NT2/D1 (cell line): ENCODE data around the gene EIF3K.
"Not testable (repeated sequence)": the region's sequence is repeated elsewhere in the genome, so short reads cannot be mapped to it uniquely, and the experiment has no call there.

ENCODE experiments used
- DNase-seq: peaks from one replicate; pipeline ENCODE4 v3.0.0-alpha.2; 2011; ENCODE audit warnings: low read depth, low spot score
- H3K27me3 ChIP-seq: 2 replicates; pipeline ENCODE4 v1.6.0; 2011; ENCODE audit warnings: mild to moderate bottlenecking; ENCODE audit not compliant: insufficient read length, insufficient read depth
- H3K36me3 ChIP-seq: 2 replicates; pipeline ENCODE4 v1.6.1; 2011; ENCODE audit warnings: mild to moderate bottlenecking, low read length, mixed read lengths; ENCODE audit not compliant: insufficient read depth, insufficient read length
- H3K4me1 ChIP-seq: 2 replicates; pipeline ENCODE4 v1.5.1; 2011; ENCODE audit not compliant: insufficient read depth, insufficient read length
- H3K4me3 ChIP-seq: 2 replicates; pipeline ENCODE4 v1.5.1; 2011; ENCODE audit warnings: low read depth; ENCODE audit not compliant: insufficient read length
- H3K9ac ChIP-seq: 2 replicates; pipeline ENCODE4 v1.6.0; 2011; ENCODE audit warnings: low read depth; ENCODE audit not compliant: insufficient read length
- H3K9me3 ChIP-seq: 2 replicates; pipeline ENCODE4 v1.5.1; 2011; ENCODE audit warnings: mild to moderate bottlenecking, low read length; ENCODE audit not compliant: insufficient read depth
- SUZ12 ChIP-seq: IDR thresholded peaks from 2 replicates; pipeline ENCODE4 v1.6.1; 2011; ENCODE audit not compliant: insufficient read length, insufficient read depth; ENCODE audit errors: extremely low read depth
- YY1 ChIP-seq: IDR thresholded peaks from 2 replicates; pipeline ENCODE4 v1.6.1; 2011; ENCODE audit not compliant: insufficient read length, insufficient read depth
- ZNF274 ChIP-seq: IDR thresholded peaks from 2 replicates; pipeline ENCODE4 v1.6.1; 2011; ENCODE audit warnings: mild to moderate bottlenecking, low read depth, low read length

EIF3K gene

GRCh38 chr19:38583985-38584305 is 35.0 kb upstream of the EIF3K start:
- no peak overlapping the region for H3K4me3 ChIP-seq
- H3K36me3 ChIP-seq: no peaks in the 10 kb centered on the region
- H3K4me1 ChIP-seq: no peaks in the 10 kb centered on the region
- DNase-seq: no peak
- TF ChIP-seq YY1 (no peak), ZNF274 (no peak), SUZ12 (no peak)
- H3K27me3 ChIP-seq: no peaks in the 10 kb centered on the region
- no peaks in the 10 kb centered on the region for H3K9me3 ChIP-seq
- H3K9ac ChIP-seq: no peak overlapping the region

GRCh38 chr19:38587562-38587961 is 31.4 kb upstream of the EIF3K start:
- Histone ChIP-seq H3K36me3 (no peaks in the 10 kb centered on the region), H3K4me1 (no peaks in the 10 kb centered on the region), H3K9ac (no peak overlapping the region), H3K27me3 (no peaks in the 10 kb centered on the region), H3K4me3 (no peak overlapping the region), H3K9me3 (no peaks in the 10 kb centered on the region)
- TF ChIP-seq SUZ12 (no peak), YY1 (no peak), ZNF274 (no peak)
- DNase-seq: no peak

- no peaks in the 10 kb centered on the region for H3K4me1 ChIP-seq
- no peak for DNase-seq
These were observed 30.9 kb upstream of the EIF3K start for GRCh38 chr19:38588041-38588440.

GRCh38 chr19:38592940-38593339 is 26.0 kb upstream of the EIF3K start:
- no peaks in the 10 kb centered on the region for H3K36me3 ChIP-seq
- no peak for DNase-seq
- peaks cover 5% of the 10 kb centered on the region for H3K4me1 ChIP-seq
- no peaks in the 10 kb centered on the region for H3K9me3 ChIP-seq
- H3K4me3 ChIP-seq: no peak overlapping the region
- TF ChIP-seq ZNF274: no peak
- no peak for TF ChIP-seq YY1
- TF ChIP-seq SUZ12: no peak
- H3K27me3 ChIP-seq: no peaks in the 10 kb centered on the region
- H3K9ac ChIP-seq: no peak overlapping the region

More at GRCh38 chr19:38588041-38588440, 30.9 kb upstream of the EIF3K start:
- Histone ChIP-seq H3K27me3 (no peaks in the 10 kb centered on the region), H3K4me3 (no peak overlapping the region), H3K9ac (no peak overlapping the region), H3K36me3 (no peaks in the 10 kb centered on the region), H3K9me3 (no peaks in the 10 kb centered on the region)
- TF ChIP-seq YY1 (no peak), SUZ12 (no peak)

GRCh38 chr19:38596057-38596981 is 22.7 kb upstream of the EIF3K start:
- Histone ChIP-seq H3K4me3 (peak overlapping the region; percentile 42), H3K9me3 (no peaks in the 10 kb centered on the region), H3K27me3 (no peaks in the 10 kb centered on the region), H3K9ac (peak overlapping the region; percentile 32), H3K4me1 (peaks cover 5% of the 10 kb centered on the region), H3K36me3 (no peaks in the 10 kb centered on the region)
- no peak for TF ChIP-seq YY1
- no peak for TF ChIP-seq ZNF274
- TF ChIP-seq SUZ12: no peak
- peak; percentile 76 for DNase-seq

GRCh38 chr19:38597075-38597474 is 21.9 kb upstream of the EIF3K start:
- H3K4me1 ChIP-seq: peaks cover 5% of the 10 kb centered on the region
- no peaks in the 10 kb centered on the region for H3K9me3 ChIP-seq
- no peaks in the 10 kb centered on the region for H3K36me3 ChIP-seq
- TF ChIP-seq SUZ12 (no peak), YY1 (no peak), ZNF274 (no peak)
- no peak overlapping the region for H3K9ac ChIP-seq
- no peak for DNase-seq
- no peak overlapping the region for H3K4me3 ChIP-seq
- H3K27me3 ChIP-seq: no peaks in the 10 kb centered on the region

- no peak for TF ChIP-seq SUZ12
- no peak for TF ChIP-seq ZNF274
- no peak for TF ChIP-seq YY1
- Histone ChIP-seq H3K4me3 (no peak overlapping the region), H3K4me1 (peaks cover 5% of the 10 kb centered on the region), H3K9ac (no peak overlapping the region), H3K27me3 (no peaks in the 10 kb centered on the region), H3K9me3 (no peaks in the 10 kb centered on the region), H3K36me3 (no peaks in the 10 kb centered on the region)
- DNase-seq: no peak
These were observed 19.3 kb upstream of the EIF3K start for GRCh38 chr19:38599722-38600121.

- not testable (repeated sequence) for H3K9ac ChIP-seq, H3K4me3 ChIP-seq, DNase-seq, H3K36me3 ChIP-seq, H3K27me3 ChIP-seq, H3K4me1 ChIP-seq, H3K9me3 ChIP-seq
These were observed 16.1 kb upstream of the EIF3K start for GRCh38 chr19:38602856-38603255.
